ENCODE data around the gene PCDHGA10.
"Not testable (repeated sequence)": the region's sequence is repeated elsewhere in the genome, so short reads cannot be mapped to it uniquely, and the experiment has no call there.

PCDHGA10 gene

GRCh38 chr5:141412854-141413539, at the start of gene PCDHGA10:
PCDHGA10 (plus strand) TSS chr5:141412987; CDS start chr5:141413176, 189 bp downstream.
- Histone ChIP-seq H3K27me3 (ENCODE audit: control insufficient read depth, insufficient read depth, low read length) (peaks cover 5% of the 10 kb centered on the region), H3K9ac (ENCODE audit: low read length) (no peak within 1 kb of the TSS), H3K27ac (ENCODE audit: low read depth, low read length) (no peak within 1 kb of the TSS), H3K4me1 (ENCODE audit: control insufficient read depth, insufficient read depth, low read length) (no peaks in the 10 kb centered on the region), H3K36me3 (ENCODE audit: control insufficient read depth, insufficient read depth, low read length) (peaks cover 5% of the 10 kb centered on the region), H3K4me3 (ENCODE audit: low read length) (peak within 1 kb of the TSS; percentile 4)

DNA sequence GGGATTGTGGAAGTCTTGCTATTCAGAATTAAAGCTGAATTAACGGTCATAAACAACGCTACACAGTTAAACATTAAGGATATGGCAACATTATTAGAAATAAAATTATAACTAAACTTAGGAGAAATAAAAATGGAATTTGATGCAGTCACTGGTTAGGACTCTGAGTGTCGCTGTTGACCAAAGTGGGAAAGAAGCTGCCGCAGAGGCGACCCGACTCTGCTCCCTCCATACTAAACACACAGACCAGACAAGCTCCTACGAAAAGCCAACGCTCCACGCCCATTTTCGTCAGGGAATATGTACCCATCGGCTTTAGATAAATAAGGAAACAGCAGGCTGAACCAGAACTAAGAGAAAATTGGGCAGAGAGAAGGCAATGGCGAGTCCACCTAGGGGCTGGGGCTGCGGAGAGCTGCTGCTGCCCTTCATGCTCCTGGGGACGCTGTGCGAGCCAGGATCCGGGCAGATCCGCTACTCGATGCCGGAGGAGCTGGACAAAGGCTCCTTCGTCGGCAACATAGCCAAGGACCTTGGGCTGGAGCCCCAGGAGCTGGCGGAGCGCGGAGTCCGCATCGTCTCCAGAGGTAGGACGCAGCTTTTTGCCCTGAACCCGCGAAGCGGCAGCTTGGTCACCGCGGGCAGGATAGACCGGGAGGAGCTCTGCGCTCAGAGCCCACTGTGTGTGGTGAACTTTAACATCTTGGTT, 48.7 kb upstream of the PCDHGA10 start, which contains the start of gene PCDHGA5:
TSS of gene PCDHGA5 (plus strand) at position 211 of the 709 bp plus-strand sequence. CDS start at position 380, 169 bp downstream.
- Histone ChIP-seq H3K27ac (ENCODE audit: low read depth, low read length) (no peak within 1 kb of the TSS), H3K36me3 (ENCODE audit: control insufficient read depth, insufficient read depth, low read length) (no peaks in the 10 kb centered on the region), H3K27me3 (ENCODE audit: control insufficient read depth, insufficient read depth, low read length) (no peaks in the 10 kb centered on the region)

DNA sequence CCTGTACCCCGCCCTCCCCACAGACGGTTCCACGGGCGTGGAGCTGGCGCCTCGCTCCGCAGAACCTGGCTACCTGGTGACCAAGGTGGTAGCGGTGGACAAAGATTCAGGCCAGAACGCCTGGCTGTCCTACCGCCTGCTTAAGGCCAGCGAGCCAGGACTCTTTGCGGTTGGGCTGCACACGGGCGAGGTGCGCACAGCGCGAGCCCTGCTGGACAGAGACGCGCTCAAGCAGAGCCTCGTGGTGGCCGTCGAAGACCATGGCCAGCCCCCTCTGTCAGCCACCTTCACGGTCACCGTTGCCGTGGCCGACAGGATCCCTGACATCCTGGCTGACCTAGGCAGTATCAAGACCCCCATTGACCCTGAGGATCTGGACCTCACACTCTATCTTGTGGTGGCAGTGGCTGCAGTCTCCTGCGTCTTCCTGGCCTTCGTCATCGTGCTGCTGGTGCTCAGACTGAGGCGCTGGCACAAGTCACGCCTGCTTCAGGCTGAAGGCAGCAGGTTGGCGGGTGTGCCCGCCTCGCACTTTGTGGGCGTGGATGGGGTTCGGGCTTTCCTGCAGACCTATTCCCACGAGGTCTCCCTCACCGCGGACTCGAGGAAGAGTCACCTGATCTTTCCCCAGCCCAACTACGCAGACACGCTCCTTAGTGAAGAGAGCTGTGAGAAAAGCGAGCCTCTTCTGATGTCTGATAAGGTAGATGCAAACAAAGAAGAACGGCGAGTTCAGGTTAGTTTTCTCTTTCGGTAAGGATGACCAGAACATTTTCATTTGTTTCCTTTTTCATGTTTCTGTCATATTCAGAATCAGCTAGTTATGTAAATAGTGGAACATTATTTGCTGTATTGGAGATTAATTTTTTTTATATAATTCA, 46.5 kb upstream of the PCDHGA10 start:
- Histone ChIP-seq H3K9ac (ENCODE audit: low read length) (no peak overlapping the region), H3K36me3 (ENCODE audit: control insufficient read depth, insufficient read depth, low read length) (no peaks in the 10 kb centered on the region), H3K27ac (ENCODE audit: low read depth, low read length) (no peak overlapping the region), H3K4me3 (ENCODE audit: low read length) (peak overlapping the region; percentile 44), H3K4me1 (ENCODE audit: control insufficient read depth, insufficient read depth, low read length) (no peaks in the 10 kb centered on the region), H3K27me3 (ENCODE audit: control insufficient read depth, insufficient read depth, low read length) (no peaks in the 10 kb centered on the region)

More for the DNA sequence above, 48.7 kb upstream of the PCDHGA10 start, which contains the start of gene PCDHGA5:
- Histone ChIP-seq H3K9ac (ENCODE audit: low read length) (no peak within 1 kb of the TSS), H3K4me3 (ENCODE audit: low read length) (no peak within 1 kb of the TSS), H3K4me1 (ENCODE audit: control insufficient read depth, insufficient read depth, low read length) (no peaks in the 10 kb centered on the region)

GRCh38 chr5:141369994-141370848, 42.6 kb upstream of the PCDHGA10 start, which contains the start of gene PCDHGB3:
PCDHGB3 (plus strand) TSS chr5:141370242; CDS start chr5:141370395, 153 bp downstream.
- H3K9ac ChIP-seq (ENCODE audit: low read length), result no peak within 1 kb of the TSS
- no peaks in the 10 kb centered on the region for H3K27me3 ChIP-seq (ENCODE audit: control insufficient read depth, insufficient read depth, low read length)
- no peak within 1 kb of the TSS for H3K27ac ChIP-seq (ENCODE audit: low read depth, low read length)
- no peaks in the 10 kb centered on the region for H3K4me1 ChIP-seq (ENCODE audit: control insufficient read depth, insufficient read depth, low read length)
- peak within 1 kb of the TSS; percentile 48 for H3K4me3 ChIP-seq (ENCODE audit: low read length)
- peaks cover 3% of the 10 kb centered on the region for H3K36me3 ChIP-seq (ENCODE audit: control insufficient read depth, insufficient read depth, low read length)

DNA sequence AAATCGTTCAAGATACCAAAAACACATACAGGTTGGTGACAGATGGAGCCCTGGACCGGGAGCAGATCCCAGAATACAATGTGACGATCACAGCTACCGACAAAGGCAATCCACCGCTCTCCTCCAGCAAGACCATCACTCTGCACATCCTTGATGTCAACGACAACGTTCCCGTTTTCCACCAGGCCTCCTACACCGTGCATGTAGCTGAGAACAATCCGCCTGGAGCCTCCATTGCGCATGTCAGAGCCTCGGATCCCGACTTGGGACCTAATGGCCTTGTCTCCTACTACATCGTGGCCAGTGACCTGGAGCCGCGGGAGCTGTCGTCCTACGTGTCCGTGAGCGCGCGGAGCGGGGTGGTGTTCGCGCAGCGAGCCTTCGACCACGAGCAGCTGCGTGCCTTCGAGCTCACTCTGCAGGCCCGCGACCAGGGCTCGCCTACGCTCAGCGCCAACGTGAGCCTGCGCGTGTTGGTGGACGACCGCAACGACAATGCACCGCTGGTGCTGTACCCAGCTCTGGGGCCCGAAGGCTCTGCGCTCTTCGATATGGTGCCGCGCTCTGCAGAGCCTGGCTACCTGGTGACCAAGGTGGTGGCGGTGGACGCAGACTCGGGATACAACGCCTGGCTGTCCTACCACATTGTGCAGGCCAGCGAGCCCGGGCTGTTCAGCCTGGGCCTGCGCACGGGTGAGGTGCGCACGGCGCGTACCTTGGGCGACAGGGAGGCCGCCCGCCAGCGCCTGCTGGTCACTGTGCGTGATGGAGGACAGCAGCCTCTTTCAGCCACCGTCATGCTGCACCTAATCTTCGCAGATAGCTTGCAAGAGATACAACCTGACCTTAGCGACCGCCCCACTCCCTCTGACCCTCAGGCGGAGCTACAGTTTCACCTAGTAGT, 41.0 kb upstream of the PCDHGA10 start:
- Histone ChIP-seq H3K4me1 (ENCODE audit: control insufficient read depth, insufficient read depth, low read length) (no peaks in the 10 kb centered on the region), H3K9ac (ENCODE audit: low read length) (no peak overlapping the region), H3K27me3 (ENCODE audit: control insufficient read depth, insufficient read depth, low read length) (no peaks in the 10 kb centered on the region), H3K27ac (ENCODE audit: low read depth, low read length) (no peak overlapping the region), H3K36me3 (ENCODE audit: control insufficient read depth, insufficient read depth, low read length) (peaks cover 3% of the 10 kb centered on the region), H3K4me3 (ENCODE audit: low read length) (peak overlapping the region; percentile 30)

DNA sequence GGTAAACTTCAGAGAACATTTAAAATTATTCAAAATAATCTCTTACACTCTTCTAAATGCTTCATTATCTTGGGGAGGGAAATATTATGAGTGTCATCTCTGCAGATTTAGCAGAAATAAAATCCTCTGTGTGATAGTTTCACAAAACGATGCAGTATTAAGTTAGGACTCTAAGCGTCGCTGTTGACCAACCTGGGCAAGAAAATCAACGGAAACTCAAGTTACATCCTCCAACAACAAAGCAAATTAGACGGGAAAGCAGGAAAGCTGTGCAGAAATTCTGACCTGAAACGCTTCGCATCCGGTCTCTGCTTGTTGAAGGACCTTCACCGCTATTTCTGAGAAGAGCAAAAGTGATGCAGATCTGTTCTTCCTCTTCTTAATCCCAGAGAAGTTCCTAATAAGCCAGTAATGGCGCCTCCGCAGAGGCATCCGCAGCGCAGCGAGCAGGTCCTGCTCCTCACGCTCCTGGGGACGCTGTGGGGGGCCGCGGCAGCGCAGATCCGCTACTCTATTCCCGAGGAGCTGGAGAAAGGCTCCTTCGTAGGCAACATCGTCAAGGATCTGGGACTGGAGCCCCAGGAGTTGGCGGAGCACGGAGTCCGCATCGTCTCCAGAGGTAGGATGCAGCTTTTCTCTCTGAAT, 39.0 kb upstream of the PCDHGA10 start, which contains the start of gene PCDHGA6:
TSS of gene PCDHGA6 (plus strand) at position 219 of the 645 bp plus-strand sequence. CDS start at position 412, 193 bp downstream.
- peaks cover 3% of the 10 kb centered on the region for H3K36me3 ChIP-seq (ENCODE audit: control insufficient read depth, insufficient read depth, low read length)
- no peak within 1 kb of the TSS for H3K27ac ChIP-seq (ENCODE audit: low read depth, low read length)
- no peak within 1 kb of the TSS for H3K9ac ChIP-seq (ENCODE audit: low read length)
- peak within 1 kb of the TSS; percentile 45 for H3K4me3 ChIP-seq (ENCODE audit: low read length)
- H3K4me1 ChIP-seq (ENCODE audit: control insufficient read depth, insufficient read depth, low read length), result no peaks in the 10 kb centered on the region
- H3K27me3 ChIP-seq (ENCODE audit: control insufficient read depth, insufficient read depth, low read length), result no peaks in the 10 kb centered on the region

GRCh38 chr5:141374627-141375026, 38.2 kb upstream of the PCDHGA10 start:
- Histone ChIP-seq H3K27me3 (ENCODE audit: control insufficient read depth, insufficient read depth, low read length) (no peaks in the 10 kb centered on the region), H3K4me1 (ENCODE audit: control insufficient read depth, insufficient read depth, low read length) (no peaks in the 10 kb centered on the region), H3K4me3 (ENCODE audit: low read length) (peak overlapping the region; percentile 45), H3K27ac (ENCODE audit: low read depth, low read length) (no peak overlapping the region), H3K9ac (ENCODE audit: low read length) (no peak overlapping the region), H3K36me3 (ENCODE audit: control insufficient read depth, insufficient read depth, low read length) (peaks cover 3% of the 10 kb centered on the region)

GRCh38 chr5:141375444-141376155, 37.2 kb upstream of the PCDHGA10 start:
- H3K27me3 ChIP-seq (ENCODE audit: control insufficient read depth, insufficient read depth, low read length); H3K27ac ChIP-seq (ENCODE audit: low read depth, low read length); H3K4me1 ChIP-seq (ENCODE audit: control insufficient read depth, insufficient read depth, low read length); H3K4me3 ChIP-seq (ENCODE audit: low read length); H3K9ac ChIP-seq (ENCODE audit: low read length); H3K36me3 ChIP-seq (ENCODE audit: control insufficient read depth, insufficient read depth, low read length): not testable (repeated sequence)

- Histone ChIP-seq H3K4me1 (ENCODE audit: control insufficient read depth, insufficient read depth, low read length) (no peaks in the 10 kb centered on the region), H3K4me3 (ENCODE audit: low read length) (peak within 1 kb of the TSS; percentile 23), H3K36me3 (ENCODE audit: control insufficient read depth, insufficient read depth, low read length) (no peaks in the 10 kb centered on the region), H3K9ac (ENCODE audit: low read length) (no peak within 1 kb of the TSS), H3K27ac (ENCODE audit: low read depth, low read length) (no peak within 1 kb of the TSS), H3K27me3 (ENCODE audit: control insufficient read depth, insufficient read depth, low read length) (no peaks in the 10 kb centered on the region)
These were observed 30.1 kb upstream of the PCDHGA10 start, which contains the start of gene PCDHGA7 for GRCh38 chr5:141382469-141383294. PCDHGA7 (plus strand) TSS chr5:141382742; CDS start chr5:141382900, 158 bp downstream.

Measured in rectal smooth muscle tissue (tissue), 1 donor.